Vagina (tissue), 2 donors: ENCODE measurements around the gene LCMT2.
"Not testable (repeated sequence)": the region's sequence is repeated elsewhere in the genome, so short reads cannot be mapped to it uniquely, and the experiment has no call there.

ENCODE experiments used
- POLR2A ChIP-seq, 2 donors: fragments of 450-650 bp; IDR thresholded peaks; one replicate each; pipeline ENCODE4 v1.6.1; 2017; ENCODE audit warnings: antibody characterized with exemption in 2 of 2, mild to moderate bottlenecking in 2 of 2, moderate library complexity in 2 of 2
- POLR2AphosphoS5 ChIP-seq, 2 donors: sonication (generic); formaldehyde crosslinking; IDR thresholded peaks; one replicate each; pipeline ENCODE4 v1.9.0; 2017; ENCODE audit warnings: antibody characterized with exemption in 2 of 2, mild to moderate bottlenecking in 2 of 2, low read depth in 1 of 2; ENCODE audit not compliant: insufficient read depth in 1 of 2
- TF ChIP-seq, protein P1 (sequence below), 3 experiments: fragments of 450-650 bp in 2 of 3; fragments of 200-600 bp in 1 of 3; sonication (generic) in 1 of 3; IDR thresholded peaks; one replicate each; pipeline ENCODE4 v1.5.1; 2017 to 2019; ENCODE audit warnings: antibody characterized with exemption in 3 of 3, mild to moderate bottlenecking in 2 of 3, moderate library complexity in 2 of 3

DNA sequence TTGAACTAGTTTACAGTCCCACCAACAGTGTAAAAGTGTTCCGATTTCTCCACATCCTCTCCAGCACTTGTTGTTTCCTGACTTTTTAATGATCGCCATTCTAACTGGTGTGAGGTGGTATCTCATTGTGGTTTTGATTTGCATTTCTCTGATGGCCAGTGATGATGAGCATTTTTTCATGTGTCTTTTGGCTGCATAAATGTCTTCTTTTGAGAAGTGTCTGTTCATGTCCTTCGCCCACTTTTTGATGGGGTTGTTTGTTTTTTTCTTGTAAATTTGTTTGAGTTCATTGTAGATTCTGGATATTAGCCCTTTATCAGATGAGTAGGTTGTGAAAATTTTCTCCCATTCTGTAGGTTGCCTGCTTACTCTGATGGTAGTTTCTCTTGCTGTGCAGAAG, 40.7 kb downstream of the LCMT2 start:
- TF ChIP-seq, protein P1, sequence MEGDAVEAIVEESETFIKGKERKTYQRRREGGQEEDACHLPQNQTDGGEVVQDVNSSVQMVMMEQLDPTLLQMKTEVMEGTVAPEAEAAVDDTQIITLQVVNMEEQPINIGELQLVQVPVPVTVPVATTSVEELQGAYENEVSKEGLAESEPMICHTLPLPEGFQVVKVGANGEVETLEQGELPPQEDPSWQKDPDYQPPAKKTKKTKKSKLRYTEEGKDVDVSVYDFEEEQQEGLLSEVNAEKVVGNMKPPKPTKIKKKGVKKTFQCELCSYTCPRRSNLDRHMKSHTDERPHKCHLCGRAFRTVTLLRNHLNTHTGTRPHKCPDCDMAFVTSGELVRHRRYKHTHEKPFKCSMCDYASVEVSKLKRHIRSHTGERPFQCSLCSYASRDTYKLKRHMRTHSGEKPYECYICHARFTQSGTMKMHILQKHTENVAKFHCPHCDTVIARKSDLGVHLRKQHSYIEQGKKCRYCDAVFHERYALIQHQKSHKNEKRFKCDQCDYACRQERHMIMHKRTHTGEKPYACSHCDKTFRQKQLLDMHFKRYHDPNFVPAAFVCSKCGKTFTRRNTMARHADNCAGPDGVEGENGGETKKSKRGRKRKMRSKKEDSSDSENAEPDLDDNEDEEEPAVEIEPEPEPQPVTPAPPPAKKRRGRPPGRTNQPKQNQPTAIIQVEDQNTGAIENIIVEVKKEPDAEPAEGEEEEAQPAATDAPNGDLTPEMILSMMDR (IDR thresholded peaks at IDR 0.05) = not testable (repeated sequence)
- not testable (repeated sequence) for TF ChIP-seq POLR2A (IDR thresholded peaks at IDR 0.05); POLR2AphosphoS5 (IDR thresholded peaks at IDR 0.05; ENCODE audit: insufficient read depth in 1 of 2, low read depth in 1 of 2)
